ENCODE data around the gene PPP2R3A. TPM values are rescaled to one million over a fixed set of nuclear protein-coding genes. Genes with fewer than 3 reads are reported as not detected.
A peak's percentile ranks its signal among the peaks of the same experiment; 100 is the strongest.
"Not testable (repeated sequence)": the region's sequence is repeated elsewhere in the genome, so short reads cannot be mapped to it uniquely, and the experiment has no call there.

PPP2R3A gene
- polyA plus RNA-seq (ENCODE audit: insufficient read length in 12 of 12), result 10 to 100 TPM in 11 of 12 donors, not detected in 1; 29.0 to 93.0 (median 70.9) TPM
- long read RNA-seq, donor 1, full-length matches to known transcripts, result 1 of 1 reads
- long read RNA-seq, donor 1, partial matches to known transcripts, result 0 of 1 reads
- long read RNA-seq, donor 1, other reads (novel, unspliced or antisense), result 0 of 1 reads
- long read RNA-seq, donor 2, full-length matches to known transcripts, result 14 of 22 reads
- long read RNA-seq, donor 2, partial matches to known transcripts, result 8 of 22 reads
- long read RNA-seq, donor 2, other reads (novel, unspliced or antisense), result 0 of 22 reads
- long read RNA-seq, donor 3, full-length matches to known transcripts, result 6 of 6 reads
- long read RNA-seq, donor 3, partial matches to known transcripts, result 0 of 6 reads
- long read RNA-seq, donor 3, other reads (novel, unspliced or antisense), result 0 of 6 reads
- long read RNA-seq, donor 4, partial matches to known transcripts, result 0 of 3 reads
- long read RNA-seq, donor 4, other reads (novel, unspliced or antisense), result 0 of 3 reads
- long read RNA-seq, donor 5, full-length matches to known transcripts, result 16 of 31 reads
- long read RNA-seq, donor 5, partial matches to known transcripts, result 15 of 31 reads
- long read RNA-seq, donor 5, other reads (novel, unspliced or antisense), result 0 of 31 reads
- long read RNA-seq, donor 6, transcript PPP2R3A-202 (13 exons, 2,196 nt), result major isoform, 6 of 6 reads
- long read RNA-seq, donor 6, partial matches to known transcripts, result 0 of 6 reads
- long read RNA-seq, donor 6, other reads (novel, unspliced or antisense), result 0 of 6 reads
- long read RNA-seq, donor 7, transcript PPP2R3A-202 (13 exons, 2,196 nt), result major isoform, 5 of 5 reads
- long read RNA-seq, donor 7, partial matches to known transcripts, result 0 of 5 reads
- long read RNA-seq, donor 7, other reads (novel, unspliced or antisense), result 0 of 5 reads
- long read RNA-seq, donor 8, full-length matches to known transcripts, result 15 of 15 reads
- long read RNA-seq, donor 8, partial matches to known transcripts, result 0 of 15 reads
- long read RNA-seq, donor 8, other reads (novel, unspliced or antisense), result 0 of 15 reads
- long read RNA-seq, donor 9, partial matches to known transcripts, result 0 of 1 reads
- long read RNA-seq, donor 9, other reads (novel, unspliced or antisense), result 0 of 1 reads
- long read RNA-seq, donor 10, full-length matches to known transcripts, result 19 of 24 reads
- long read RNA-seq, donor 10, partial matches to known transcripts, result 5 of 24 reads
- long read RNA-seq, donor 10, other reads (novel, unspliced or antisense), result 0 of 24 reads
- long read RNA-seq, donor 11, full-length matches to known transcripts, result 8 of 8 reads
- long read RNA-seq, donor 11, partial matches to known transcripts, result 0 of 8 reads
- long read RNA-seq, donor 11, other reads (novel, unspliced or antisense), result 0 of 8 reads

- DNase-seq, result peak; percentile 82
These were observed at the start of gene PPP2R3A for GRCh38 chr3:135965506-135966270. PPP2R3A (plus strand) TSS chr3:135965728; CDS start chr3:136001499, 35,771 bp downstream.

GRCh38 chr3:135916310-135916709 is 49.2 kb upstream of the PPP2R3A start:
- no peak for DNase-seq

GRCh38 chr3:135917076-135917475 is 48.5 kb upstream of the PPP2R3A start:
- DNase-seq, result no peak

GRCh38 chr3:135917927-135918597 is 47.5 kb upstream of the PPP2R3A start:
- no peak for DNase-seq

GRCh38 chr3:135918600-135918999 is 46.9 kb upstream of the PPP2R3A start:
- no peak for DNase-seq

DNA sequence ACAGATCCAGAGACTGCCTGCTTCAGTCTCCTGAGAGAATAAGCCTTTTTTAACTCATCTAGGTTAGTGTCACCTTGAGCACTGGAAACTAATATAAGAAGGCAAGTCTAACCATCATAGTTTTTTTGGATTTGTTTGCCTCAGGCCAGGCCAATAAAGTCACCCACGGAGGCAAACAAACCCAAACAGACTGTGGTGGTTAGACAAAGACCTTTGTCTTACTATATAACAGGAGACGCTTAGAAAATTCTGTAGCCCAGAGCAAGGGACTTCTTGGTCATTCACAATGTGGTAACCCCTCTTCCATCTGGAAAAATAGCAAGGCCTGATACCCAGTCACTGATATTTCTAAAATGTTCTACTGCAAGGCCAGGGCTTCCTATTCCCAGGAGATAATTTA is 45.3 kb upstream of the PPP2R3A start:
- DNase-seq, result no peak

- DNase-seq, result no peak
These were observed 42.7 kb upstream of the PPP2R3A start for GRCh38 chr3:135922903-135923250.

DNA sequence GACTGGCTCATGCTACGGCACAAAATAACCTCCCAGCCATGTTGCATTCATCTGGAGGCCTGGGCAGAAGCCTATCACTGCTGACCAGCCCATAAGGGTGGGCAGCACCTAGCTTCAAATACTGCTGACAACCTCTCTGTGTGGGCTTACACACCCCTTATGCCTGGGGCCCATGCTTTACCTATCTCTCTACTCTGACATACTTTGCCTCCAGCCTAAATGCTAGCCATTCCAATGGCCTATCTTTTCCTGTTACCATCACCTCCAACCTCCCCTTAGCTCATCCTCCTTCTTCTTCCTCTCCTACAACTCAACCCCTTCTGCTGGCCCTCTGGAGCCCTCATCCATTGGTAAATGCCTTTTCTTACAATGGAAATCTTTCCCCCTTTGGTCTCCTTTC is 41.0 kb upstream of the PPP2R3A start:
- no peak for DNase-seq

- no peak for DNase-seq
These were observed 38.9 kb upstream of the PPP2R3A start for GRCh38 chr3:135926664-135927063.

GRCh38 chr3:135927155-135927554 is 38.4 kb upstream of the PPP2R3A start:
- DNase-seq, result no peak

GRCh38 chr3:135929670-135930069 is 35.9 kb upstream of the PPP2R3A start:
- DNase-seq, result peak; percentile 72

- no peak for DNase-seq
These were observed 35.3 kb upstream of the PPP2R3A start for GRCh38 chr3:135930255-135930654.

GRCh38 chr3:135935171-135935570 is 30.4 kb upstream of the PPP2R3A start:
- DNase-seq, result not testable (repeated sequence)

GRCh38 chr3:135937766-135938165 is 27.8 kb upstream of the PPP2R3A start:
- DNase-seq, result not testable (repeated sequence)

GRCh38 chr3:135944831-135945230 is 20.7 kb upstream of the PPP2R3A start:
- no peak for DNase-seq

- no peak for DNase-seq
These were observed 14.6 kb upstream of the PPP2R3A start for GRCh38 chr3:135950941-135951340.

- no peak for DNase-seq
These were observed 1.2 kb upstream of the PPP2R3A start for GRCh38 chr3:135964160-135964955.

- no peak for DNase-seq
These were observed 411 bp upstream of the PPP2R3A start for GRCh38 chr3:135965129-135965505.

DNA sequence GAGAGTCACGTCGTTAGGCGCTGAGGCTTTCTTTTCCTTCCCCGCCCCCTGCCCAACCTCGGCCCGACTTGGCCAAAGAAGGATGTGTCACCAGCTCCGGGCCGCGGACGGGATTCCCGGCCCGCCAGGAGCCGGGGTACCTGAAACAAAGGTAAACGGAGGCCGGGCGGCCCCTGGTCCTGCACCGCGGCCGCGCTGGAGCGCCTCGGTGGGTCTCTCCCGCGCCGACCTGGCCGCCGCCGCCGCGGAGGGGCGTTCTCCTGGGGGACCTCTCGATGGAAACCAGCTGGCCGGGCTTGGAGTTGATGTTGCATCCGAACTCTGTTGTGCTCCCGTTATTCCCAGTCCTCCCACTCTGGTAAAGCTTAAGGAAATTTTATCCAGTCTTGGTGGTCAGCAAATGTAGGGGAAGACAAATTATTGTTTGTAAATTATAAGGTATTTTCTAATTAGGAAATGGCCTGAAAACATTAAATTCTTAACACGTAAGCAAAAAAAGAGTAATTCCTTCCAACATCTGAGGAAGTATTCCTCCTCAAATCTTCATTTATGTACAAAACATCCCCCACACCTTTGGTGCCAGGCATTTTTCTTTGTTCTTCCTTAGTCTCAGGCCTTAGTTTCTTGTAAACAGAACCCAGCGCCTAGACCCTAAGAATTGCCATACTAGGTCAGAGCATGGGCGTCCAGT is 888 bp downstream of the PPP2R3A start:
- DNase-seq, result peak; percentile 57

Data from muscle of arm (tissue), 14 donors.